Measurements from ENCODE around the gene DIAPH3. TPM values are rescaled to one million over a fixed set of nuclear protein-coding genes. Genes with fewer than 3 reads are reported as not detected.

Gene DIAPH3
- total RNA-seq, 1 experiment from 2014 or later = 33.6 TPM

- DNase-seq (ENCODE audit: low read depth) = no peak
Observed at GRCh38 chr13:59635589-59635988, 528.1 kb downstream of the DIAPH3 start.

GRCh38 chr13:59633290-59633689 lies 530.4 kb downstream of the DIAPH3 start:
- no peak for DNase-seq (ENCODE audit: low read depth)

- DNase-seq (ENCODE audit: low read depth) = no peak
Observed at GRCh38 chr13:59631271-59631670, 532.5 kb downstream of the DIAPH3 start.

GRCh38 chr13:59625111-59625510 lies 538.6 kb downstream of the DIAPH3 start:
- DNase-seq (ENCODE audit: low read depth) = no peak

GRCh38 chr13:59623206-59623915 lies 540.4 kb downstream of the DIAPH3 start:
- no peak for DNase-seq (ENCODE audit: low read depth)

DNA sequence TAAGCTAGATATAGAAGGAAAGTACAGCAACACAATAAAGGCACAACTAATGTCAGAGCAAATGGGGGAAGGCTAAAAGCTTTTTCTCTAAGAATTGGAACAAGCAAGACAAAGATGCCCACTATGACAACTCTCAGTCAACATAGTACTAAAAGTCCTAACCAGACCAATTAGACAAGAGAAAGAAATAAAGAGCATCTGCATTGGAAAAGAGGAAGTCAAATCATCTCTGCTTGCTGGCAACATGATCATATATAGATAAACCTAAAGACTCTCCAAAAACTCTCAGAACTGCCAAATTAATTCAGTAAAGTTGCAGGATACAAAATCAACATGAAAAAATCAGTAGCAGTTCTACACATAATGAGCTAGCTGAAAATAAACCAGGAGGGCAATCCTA lies 542.0 kb downstream of the DIAPH3 start:
- DNase-seq (ENCODE audit: low read depth) = no peak

Other genes starting within 250 kb of the DIAPH3 start
- gene TDRD3, start 233.3 kb upstream of the DIAPH3 start, total RNA-seq (2014; rRNA removed) = 9.4 and 14.2 TPM in 2 replicates

Measured in LHCN-M2 (cell line).